ENCODE data around the gene AMER3.

AMER3 gene

GRCh38 chr2:130799295-130799694 lies 44.0 kb downstream of the AMER3 start:
- TF ChIP-seq ZNF274 (IDR thresholded peaks at IDR 0.05; ENCODE audit: low read depth, low read length) (no peak), YY1 (IDR thresholded peaks at IDR 0.05; ENCODE audit: insufficient read depth, insufficient read length) (no peak), SUZ12 (IDR thresholded peaks at IDR 0.05; ENCODE audit: extremely low read depth, insufficient read depth, insufficient read length) (no peak)
- Histone ChIP-seq H3K9me3 (ENCODE audit: insufficient read depth, low read length) (no peaks in the 10 kb centered on the region), H3K4me1 (ENCODE audit: insufficient read depth, insufficient read length) (peaks cover 15% of the 10 kb centered on the region), H3K36me3 (ENCODE audit: insufficient read depth, insufficient read length, low read length) (no peaks in the 10 kb centered on the region), H3K27me3 (ENCODE audit: insufficient read depth, insufficient read length) (peaks cover 23% of the 10 kb centered on the region), H3K9ac (ENCODE audit: insufficient read length, low read depth) (no peak overlapping the region), H3K4me3 (ENCODE audit: insufficient read length, low read depth) (no peak overlapping the region)
- no peak for DNase-seq (ENCODE audit: low read depth, low spot score)

GRCh38 chr2:130805613-130806012 lies 50.3 kb downstream of the AMER3 start:
- H3K9ac ChIP-seq (ENCODE audit: insufficient read length, low read depth) = no peak overlapping the region
- H3K4me1 ChIP-seq (ENCODE audit: insufficient read depth, insufficient read length) = peaks cover 2% of the 10 kb centered on the region
- no peak for DNase-seq (ENCODE audit: low read depth, low spot score)
- TF ChIP-seq YY1 (IDR thresholded peaks at IDR 0.05; ENCODE audit: insufficient read depth, insufficient read length) (no peak), SUZ12 (IDR thresholded peaks at IDR 0.05; ENCODE audit: extremely low read depth, insufficient read depth, insufficient read length) (no peak), ZNF274 (IDR thresholded peaks at IDR 0.05; ENCODE audit: low read depth, low read length) (no peak)
- no peaks in the 10 kb centered on the region for H3K36me3 ChIP-seq (ENCODE audit: insufficient read depth, insufficient read length, low read length)
- H3K27me3 ChIP-seq (ENCODE audit: insufficient read depth, insufficient read length) = no peaks in the 10 kb centered on the region
- no peak overlapping the region for H3K4me3 ChIP-seq (ENCODE audit: insufficient read length, low read depth)
- H3K9me3 ChIP-seq (ENCODE audit: insufficient read depth, low read length) = no peaks in the 10 kb centered on the region

GRCh38 chr2:130806370-130806769 lies 51.0 kb downstream of the AMER3 start:
- TF ChIP-seq ZNF274 (IDR thresholded peaks at IDR 0.05; ENCODE audit: low read depth, low read length) (no peak), YY1 (IDR thresholded peaks at IDR 0.05; ENCODE audit: insufficient read depth, insufficient read length) (no peak), SUZ12 (IDR thresholded peaks at IDR 0.05; ENCODE audit: extremely low read depth, insufficient read depth, insufficient read length) (no peak)

GRCh38 chr2:130807659-130808385 lies 52.5 kb downstream of the AMER3 start:
- TF ChIP-seq ZNF274 (IDR thresholded peaks at IDR 0.05; ENCODE audit: low read depth, low read length) = no peak
- DNase-seq (ENCODE audit: low read depth, low spot score) = no peak
- Histone ChIP-seq H3K4me3 (ENCODE audit: insufficient read length, low read depth) (no peak overlapping the region), H3K9me3 (ENCODE audit: insufficient read depth, low read length) (no peaks in the 10 kb centered on the region), H3K36me3 (ENCODE audit: insufficient read depth, insufficient read length, low read length) (no peaks in the 10 kb centered on the region), H3K27me3 (ENCODE audit: insufficient read depth, insufficient read length) (no peaks in the 10 kb centered on the region), H3K4me1 (ENCODE audit: insufficient read depth, insufficient read length) (peaks cover 2% of the 10 kb centered on the region), H3K9ac (ENCODE audit: insufficient read length, low read depth) (no peak overlapping the region)

More at GRCh38 chr2:130806370-130806769, 51.0 kb downstream of the AMER3 start:
- H3K4me1 ChIP-seq (ENCODE audit: insufficient read depth, insufficient read length) = peaks cover 2% of the 10 kb centered on the region
- H3K9me3 ChIP-seq (ENCODE audit: insufficient read depth, low read length) = no peaks in the 10 kb centered on the region
- no peak for DNase-seq (ENCODE audit: low read depth, low spot score)
- H3K36me3 ChIP-seq (ENCODE audit: insufficient read depth, insufficient read length, low read length) = no peaks in the 10 kb centered on the region
- H3K9ac ChIP-seq (ENCODE audit: insufficient read length, low read depth) = no peak overlapping the region
- no peak overlapping the region for H3K4me3 ChIP-seq (ENCODE audit: insufficient read length, low read depth)
- no peaks in the 10 kb centered on the region for H3K27me3 ChIP-seq (ENCODE audit: insufficient read depth, insufficient read length)

- Histone ChIP-seq H3K9me3 (ENCODE audit: insufficient read depth, low read length) (no peaks in the 10 kb centered on the region), H3K27me3 (ENCODE audit: insufficient read depth, insufficient read length) (no peaks in the 10 kb centered on the region), H3K36me3 (ENCODE audit: insufficient read depth, insufficient read length, low read length) (no peaks in the 10 kb centered on the region), H3K4me3 (ENCODE audit: insufficient read length, low read depth) (no peak overlapping the region), H3K4me1 (ENCODE audit: insufficient read depth, insufficient read length) (peaks cover 4% of the 10 kb centered on the region), H3K9ac (ENCODE audit: insufficient read length, low read depth) (no peak overlapping the region)
- no peak for DNase-seq (ENCODE audit: low read depth, low spot score)
- no peak for TF ChIP-seq SUZ12 (IDR thresholded peaks at IDR 0.05; ENCODE audit: extremely low read depth, insufficient read depth, insufficient read length)
- no peak for TF ChIP-seq ZNF274 (IDR thresholded peaks at IDR 0.05; ENCODE audit: low read depth, low read length)
- TF ChIP-seq YY1 (IDR thresholded peaks at IDR 0.05; ENCODE audit: insufficient read depth, insufficient read length) = no peak
These were observed 53.3 kb downstream of the AMER3 start for GRCh38 chr2:130808482-130809268.

- Histone ChIP-seq H3K9ac (ENCODE audit: insufficient read length, low read depth) (no peak overlapping the region), H3K4me1 (ENCODE audit: insufficient read depth, insufficient read length) (peaks cover 10% of the 10 kb centered on the region), H3K9me3 (ENCODE audit: insufficient read depth, low read length) (no peaks in the 10 kb centered on the region), H3K36me3 (ENCODE audit: insufficient read depth, insufficient read length, low read length) (no peaks in the 10 kb centered on the region), H3K27me3 (ENCODE audit: insufficient read depth, insufficient read length) (no peaks in the 10 kb centered on the region), H3K4me3 (ENCODE audit: insufficient read length, low read depth) (no peak overlapping the region)
- TF ChIP-seq YY1 (IDR thresholded peaks at IDR 0.05; ENCODE audit: insufficient read depth, insufficient read length) = no peak
- DNase-seq (ENCODE audit: low read depth, low spot score) = no peak
These were observed 55.1 kb downstream of the AMER3 start for GRCh38 chr2:130810490-130810889.

GRCh38 chr2:130813722-130814121 lies 58.4 kb downstream of the AMER3 start:
- H3K4me1 ChIP-seq (ENCODE audit: insufficient read depth, insufficient read length) = peaks cover 11% of the 10 kb centered on the region
- no peaks in the 10 kb centered on the region for H3K27me3 ChIP-seq (ENCODE audit: insufficient read depth, insufficient read length)
- H3K4me3 ChIP-seq (ENCODE audit: insufficient read length, low read depth) = no peak overlapping the region
- TF ChIP-seq ZNF274 (IDR thresholded peaks at IDR 0.05; ENCODE audit: low read depth, low read length) (no peak), SUZ12 (IDR thresholded peaks at IDR 0.05; ENCODE audit: extremely low read depth, insufficient read depth, insufficient read length) (no peak), YY1 (IDR thresholded peaks at IDR 0.05; ENCODE audit: insufficient read depth, insufficient read length) (no peak)
- H3K9ac ChIP-seq (ENCODE audit: insufficient read length, low read depth) = no peak overlapping the region
- H3K9me3 ChIP-seq (ENCODE audit: insufficient read depth, low read length) = no peaks in the 10 kb centered on the region
- DNase-seq (ENCODE audit: low read depth, low spot score) = no peak
- H3K36me3 ChIP-seq (ENCODE audit: insufficient read depth, insufficient read length, low read length) = no peaks in the 10 kb centered on the region

Data from NT2/D1 (cell line).